GM12865 (cell line): ENCODE data around the gene NT5C1A.

Experiments
- DNase-seq: peaks from one replicate; pipeline ENCODE4 v3.0.0; 2010; ENCODE audit warnings: low read depth
- H3K4me3 ChIP-seq: 2 replicates; pipeline ENCODE4 v1.5.1; 2011; ENCODE audit warnings: mild to moderate bottlenecking, low read depth, low read length, control low read depth
- TF ChIP-seq, protein P1 (sequence below): IDR thresholded peaks from 2 replicates; pipeline ENCODE4 v1.5.1; 2011; ENCODE audit warnings: low read length, control low read depth, low read depth, inconsistent platforms; ENCODE audit not compliant: insufficient read depth; ENCODE audit errors: missing control alignments

The NT5C1A gene

GRCh38 chr1:39609618-39610331 is 62.1 kb downstream of the NT5C1A start:
- H3K4me3 ChIP-seq, result no peak overlapping the region
- TF ChIP-seq, protein P1, sequence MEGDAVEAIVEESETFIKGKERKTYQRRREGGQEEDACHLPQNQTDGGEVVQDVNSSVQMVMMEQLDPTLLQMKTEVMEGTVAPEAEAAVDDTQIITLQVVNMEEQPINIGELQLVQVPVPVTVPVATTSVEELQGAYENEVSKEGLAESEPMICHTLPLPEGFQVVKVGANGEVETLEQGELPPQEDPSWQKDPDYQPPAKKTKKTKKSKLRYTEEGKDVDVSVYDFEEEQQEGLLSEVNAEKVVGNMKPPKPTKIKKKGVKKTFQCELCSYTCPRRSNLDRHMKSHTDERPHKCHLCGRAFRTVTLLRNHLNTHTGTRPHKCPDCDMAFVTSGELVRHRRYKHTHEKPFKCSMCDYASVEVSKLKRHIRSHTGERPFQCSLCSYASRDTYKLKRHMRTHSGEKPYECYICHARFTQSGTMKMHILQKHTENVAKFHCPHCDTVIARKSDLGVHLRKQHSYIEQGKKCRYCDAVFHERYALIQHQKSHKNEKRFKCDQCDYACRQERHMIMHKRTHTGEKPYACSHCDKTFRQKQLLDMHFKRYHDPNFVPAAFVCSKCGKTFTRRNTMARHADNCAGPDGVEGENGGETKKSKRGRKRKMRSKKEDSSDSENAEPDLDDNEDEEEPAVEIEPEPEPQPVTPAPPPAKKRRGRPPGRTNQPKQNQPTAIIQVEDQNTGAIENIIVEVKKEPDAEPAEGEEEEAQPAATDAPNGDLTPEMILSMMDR, result peak; percentile 63
- DNase-seq, result peak; percentile 70
